ENCODE measurements around the gene SETBP1.

DNA sequence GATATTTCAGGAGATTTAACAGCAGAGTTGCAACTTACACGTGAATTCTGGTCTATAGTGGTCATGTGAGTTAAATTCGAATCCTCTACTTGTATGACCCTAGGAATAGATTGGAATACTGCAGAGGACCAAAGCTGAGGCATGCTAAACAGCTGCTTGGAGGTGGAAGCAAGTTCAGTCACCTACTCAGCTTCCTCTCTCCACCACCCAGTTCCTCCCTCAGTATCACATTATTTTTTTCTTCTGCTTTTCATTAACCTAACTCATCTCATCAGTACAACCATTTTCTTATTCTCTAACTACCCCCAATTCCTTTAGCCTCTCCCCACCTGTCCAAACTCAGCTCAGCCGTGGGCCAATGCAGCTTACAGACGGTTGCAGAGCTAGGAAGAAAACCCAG, 385.5 kb downstream of the SETBP1 start:
- TF ChIP-seq KDM1A (IDR thresholded peaks at IDR 0.05; ENCODE audit: borderline replicate concordance, low read length) (no peak), EZH2 (IDR thresholded peaks at IDR 0.05; ENCODE audit: low read depth, low read length, severe bottlenecking) (no peak), SP2 (IDR thresholded peaks at IDR 0.05; ENCODE audit: low read length) (no peak), CREB1 (IDR thresholded peaks at IDR 0.05) (no peak), POLR2AphosphoS5 (IDR thresholded peaks at IDR 0.05; ENCODE audit: low read depth, low read length) (no peak), CEBPB (IDR thresholded peaks at IDR 0.05; ENCODE audit: low read depth, low read length) (no peak), RAD21 (IDR thresholded peaks at IDR 0.05 in 1 of 2, conservative IDR thresholded peaks at IDR 0.05 in 1 of 2; ENCODE audit: low read depth in 2 of 2, low read length in 2 of 2) (no peak), YY1 (IDR thresholded peaks at IDR 0.05; ENCODE audit: low read depth, low read length) (no peak), EP300 (IDR thresholded peaks at IDR 0.05; ENCODE audit: borderline replicate concordance in 1 of 2, low read depth in 2 of 2, low read length in 2 of 2) (no peak), SIN3A (conservative IDR thresholded peaks at IDR 0.05 in 1 of 2, IDR thresholded peaks at IDR 0.05 in 1 of 2; ENCODE audit: low read depth in 1 of 2, low read length in 2 of 2) (no peak)
- TF ChIP-seq, protein P1, sequence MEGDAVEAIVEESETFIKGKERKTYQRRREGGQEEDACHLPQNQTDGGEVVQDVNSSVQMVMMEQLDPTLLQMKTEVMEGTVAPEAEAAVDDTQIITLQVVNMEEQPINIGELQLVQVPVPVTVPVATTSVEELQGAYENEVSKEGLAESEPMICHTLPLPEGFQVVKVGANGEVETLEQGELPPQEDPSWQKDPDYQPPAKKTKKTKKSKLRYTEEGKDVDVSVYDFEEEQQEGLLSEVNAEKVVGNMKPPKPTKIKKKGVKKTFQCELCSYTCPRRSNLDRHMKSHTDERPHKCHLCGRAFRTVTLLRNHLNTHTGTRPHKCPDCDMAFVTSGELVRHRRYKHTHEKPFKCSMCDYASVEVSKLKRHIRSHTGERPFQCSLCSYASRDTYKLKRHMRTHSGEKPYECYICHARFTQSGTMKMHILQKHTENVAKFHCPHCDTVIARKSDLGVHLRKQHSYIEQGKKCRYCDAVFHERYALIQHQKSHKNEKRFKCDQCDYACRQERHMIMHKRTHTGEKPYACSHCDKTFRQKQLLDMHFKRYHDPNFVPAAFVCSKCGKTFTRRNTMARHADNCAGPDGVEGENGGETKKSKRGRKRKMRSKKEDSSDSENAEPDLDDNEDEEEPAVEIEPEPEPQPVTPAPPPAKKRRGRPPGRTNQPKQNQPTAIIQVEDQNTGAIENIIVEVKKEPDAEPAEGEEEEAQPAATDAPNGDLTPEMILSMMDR (IDR thresholded peaks at IDR 0.05; ENCODE audit: control extremely low read depth in 1 of 3, insufficient read depth in 1 of 3, low read depth in 1 of 3, low read length in 3 of 3): no peak
- TF ChIP-seq, protein P2, sequence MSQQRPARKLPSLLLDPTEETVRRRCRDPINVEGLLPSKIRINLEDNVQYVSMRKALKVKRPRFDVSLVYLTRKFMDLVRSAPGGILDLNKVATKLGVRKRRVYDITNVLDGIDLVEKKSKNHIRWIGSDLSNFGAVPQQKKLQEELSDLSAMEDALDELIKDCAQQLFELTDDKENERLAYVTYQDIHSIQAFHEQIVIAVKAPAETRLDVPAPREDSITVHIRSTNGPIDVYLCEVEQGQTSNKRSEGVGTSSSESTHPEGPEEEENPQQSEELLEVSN (IDR thresholded peaks at IDR 0.05): no peak
- TF ChIP-seq, protein P3, sequence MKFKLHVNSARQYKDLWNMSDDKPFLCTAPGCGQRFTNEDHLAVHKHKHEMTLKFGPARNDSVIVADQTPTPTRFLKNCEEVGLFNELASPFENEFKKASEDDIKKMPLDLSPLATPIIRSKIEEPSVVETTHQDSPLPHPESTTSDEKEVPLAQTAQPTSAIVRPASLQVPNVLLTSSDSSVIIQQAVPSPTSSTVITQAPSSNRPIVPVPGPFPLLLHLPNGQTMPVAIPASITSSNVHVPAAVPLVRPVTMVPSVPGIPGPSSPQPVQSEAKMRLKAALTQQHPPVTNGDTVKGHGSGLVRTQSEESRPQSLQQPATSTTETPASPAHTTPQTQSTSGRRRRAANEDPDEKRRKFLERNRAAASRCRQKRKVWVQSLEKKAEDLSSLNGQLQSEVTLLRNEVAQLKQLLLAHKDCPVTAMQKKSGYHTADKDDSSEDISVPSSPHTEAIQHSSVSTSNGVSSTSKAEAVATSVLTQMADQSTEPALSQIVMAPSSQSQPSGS (IDR thresholded peaks at IDR 0.05; ENCODE audit: low read length): no peak

All from H1 (cell line).